Kidney epithelial cell (primary cell): ENCODE data around the gene FBP1. TPM values are rescaled to one million over a fixed set of nuclear protein-coding genes. Genes with fewer than 3 reads are reported as not detected.

Experiments used
- DNase-seq: peaks from one replicate; pipeline ENCODE4 v3.0.0-alpha.2; 2010; ENCODE audit warnings: low read depth
- H3K27me3 ChIP-seq: 2 replicates; pipeline ENCODE4 v1.6.0; 2011; ENCODE audit warnings: low read length; ENCODE audit not compliant: control insufficient read depth, insufficient read depth
- H3K36me3 ChIP-seq: 2 replicates; pipeline ENCODE4 v1.5.1; 2011; ENCODE audit warnings: low read length; ENCODE audit not compliant: control insufficient read depth, insufficient read depth
- H3K4me3 ChIP-seq: 2 replicates; pipeline ENCODE4 v1.5.1; 2011; ENCODE audit warnings: low read depth, mild to moderate bottlenecking, control low read depth, low read length
- CTCF ChIP-seq: IDR thresholded peaks from 2 replicates; pipeline ENCODE4 v1.5.1; 2011; ENCODE audit warnings: mild to moderate bottlenecking, moderate library complexity, low read length, control low read depth, inconsistent platforms; ENCODE audit not compliant: insufficient read depth, poor library complexity, severe bottlenecking
- total RNA-seq: library from RNA; depleted of rRNA; stranded (reverse); fragments of >200 nt; gene quantifications from 2 replicates; pipeline ENCODE4 v1.2.3, GENCODE V29; 2015

FBP1 gene
- total RNA-seq, 1 donor from 2014 or later, result 5.6 TPM

- no peaks in the 10 kb centered on the region for H3K36me3 ChIP-seq
- DNase-seq, result no peak
- H3K4me3 ChIP-seq, result no peak overlapping the region
- TF ChIP-seq CTCF, result no peak
- peaks cover 10% of the 10 kb centered on the region for H3K27me3 ChIP-seq
Measured at GRCh38 chr9:94611638-94612068, 27.7 kb downstream of the FBP1 start.

DNA sequence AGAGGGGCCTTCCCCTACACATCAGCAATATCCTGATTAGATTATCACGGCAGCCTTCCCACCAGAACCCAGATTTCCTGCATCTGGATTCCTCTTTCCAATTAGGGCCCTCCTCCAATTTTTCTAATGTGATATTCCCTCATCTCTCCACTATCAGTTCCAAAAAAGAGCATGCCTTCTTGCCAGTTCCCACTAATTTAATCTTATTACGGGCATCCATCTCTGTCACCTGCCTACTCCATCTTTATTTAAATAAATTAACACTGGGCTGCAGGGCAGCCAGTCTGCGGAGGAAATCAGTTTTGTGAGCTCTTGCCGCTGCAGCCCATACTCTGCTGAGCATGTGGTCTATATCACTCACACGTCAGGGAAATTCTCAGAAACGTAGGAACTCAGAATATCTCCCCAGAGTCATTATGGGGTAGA is 29.1 kb downstream of the FBP1 start:
- TF ChIP-seq CTCF, result no peak
- H3K27me3 ChIP-seq, result peaks cover 13% of the 10 kb centered on the region
- no peak for DNase-seq
- no peak overlapping the region for H3K4me3 ChIP-seq
- H3K36me3 ChIP-seq, result no peaks in the 10 kb centered on the region

- Histone ChIP-seq H3K36me3 (no peaks in the 10 kb centered on the region), H3K27me3 (peaks cover 14% of the 10 kb centered on the region), H3K4me3 (no peak overlapping the region)
- no peak for TF ChIP-seq CTCF
- DNase-seq, result no peak
Measured at GRCh38 chr9:94607423-94607691, 32.0 kb downstream of the FBP1 start.

- Histone ChIP-seq H3K27me3 (peaks cover 14% of the 10 kb centered on the region), H3K4me3 (no peak overlapping the region), H3K36me3 (no peaks in the 10 kb centered on the region)
- no peak for TF ChIP-seq CTCF
- no peak for DNase-seq
Measured at GRCh38 chr9:94606646-94607422, 32.5 kb downstream of the FBP1 start.

- peaks cover 11% of the 10 kb centered on the region for H3K27me3 ChIP-seq
Measured at GRCh38 chr9:94603259-94604160, 35.8 kb downstream of the FBP1 start.

More at GRCh38 chr9:94603259-94604160, 35.8 kb downstream of the FBP1 start:
- no peaks in the 10 kb centered on the region for H3K36me3 ChIP-seq
- no peak for DNase-seq
- no peak overlapping the region for H3K4me3 ChIP-seq
- peak; percentile 66 for TF ChIP-seq CTCF
